ENCODE data around the gene TMEM205. TPM values are rescaled to one million over a fixed set of nuclear protein-coding genes. Genes with fewer than 3 reads are reported as not detected.

Gene TMEM205
- total and polyA plus RNA-seq, 4 donors, result 59.3 to 161 (median 122) TPM

DNA sequence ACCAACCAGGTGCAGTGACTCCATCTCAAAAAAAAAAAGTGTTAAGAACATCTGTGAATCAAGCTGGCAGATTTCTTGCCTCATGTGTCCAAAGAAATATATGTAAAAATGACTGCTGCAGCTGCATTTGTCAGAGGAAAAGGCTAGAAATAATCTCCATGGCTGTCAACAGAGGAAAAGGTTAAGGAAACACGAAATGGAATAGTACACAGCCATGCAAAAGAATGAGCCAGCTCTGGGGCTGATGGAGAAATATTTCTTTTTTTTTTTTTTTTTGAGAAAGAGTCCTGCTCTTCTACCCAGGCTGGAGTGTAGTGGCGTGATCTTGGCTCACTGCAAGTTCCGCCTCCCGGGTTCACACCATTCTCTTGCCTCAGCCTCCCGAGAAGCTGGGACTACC is 13.2 kb downstream of the TMEM205 start:
- H3K4me1 ChIP-seq (ENCODE audit: control insufficient read depth, insufficient read depth, low read length), result no peaks in the 10 kb centered on the region
- H3K36me3 ChIP-seq (ENCODE audit: control insufficient read depth, insufficient read depth, low read length), result peaks cover 76% of the 10 kb centered on the region
- DNase-seq (ENCODE audit: low read depth in 4 of 6, low spot score in 6 of 6), result no peak
- no peaks in the 10 kb centered on the region for H3K9me3 ChIP-seq (ENCODE audit: control insufficient read depth, insufficient read depth, low read length)
- H3K4me3 ChIP-seq (ENCODE audit: low read depth, low read length), result no peak overlapping the region
- no peaks in the 10 kb centered on the region for H3K27me3 ChIP-seq (ENCODE audit: control insufficient read depth, insufficient read depth, low read length)
- 100% methylated on average over 1 of the region's 5 CpGs for WGBS (ENCODE audit: insufficient coverage)
- H3K27ac ChIP-seq (ENCODE audit: low read depth, low read length), result no peak overlapping the region

DNA sequence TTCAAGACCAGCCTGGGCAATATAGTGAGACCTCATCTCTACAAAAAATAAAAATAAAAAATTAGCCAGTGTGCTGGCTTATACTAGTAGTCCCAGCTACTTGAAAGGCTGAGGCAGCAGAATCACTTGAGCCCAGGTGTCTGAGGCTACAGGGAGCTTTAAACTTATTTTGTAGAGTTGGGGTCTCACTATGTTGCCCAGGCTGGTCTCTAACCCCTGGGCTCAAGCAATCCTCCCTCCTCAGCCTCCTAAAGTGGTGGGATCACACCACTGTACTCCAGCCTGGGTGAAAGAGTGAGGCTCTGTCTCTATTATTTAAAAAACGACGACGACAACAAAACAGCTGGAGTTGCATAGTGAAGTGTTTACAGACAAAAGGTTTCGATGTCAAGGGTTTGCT is 14.6 kb downstream of the TMEM205 start:
- peaks cover 78% of the 10 kb centered on the region for H3K36me3 ChIP-seq (ENCODE audit: control insufficient read depth, insufficient read depth, low read length)
- no peak for DNase-seq (ENCODE audit: low read depth in 4 of 6, low spot score in 6 of 6)
- no peaks in the 10 kb centered on the region for H3K4me1 ChIP-seq (ENCODE audit: control insufficient read depth, insufficient read depth, low read length)
- H3K4me3 ChIP-seq (ENCODE audit: low read depth, low read length), result no peak overlapping the region
- no peaks in the 10 kb centered on the region for H3K27me3 ChIP-seq (ENCODE audit: control insufficient read depth, insufficient read depth, low read length)
- no peaks in the 10 kb centered on the region for H3K9me3 ChIP-seq (ENCODE audit: control insufficient read depth, insufficient read depth, low read length)
- 90% methylated on average over 3 of the region's 4 CpGs for WGBS (ENCODE audit: insufficient coverage)
- H3K27ac ChIP-seq (ENCODE audit: low read depth, low read length), result no peak overlapping the region

DNA sequence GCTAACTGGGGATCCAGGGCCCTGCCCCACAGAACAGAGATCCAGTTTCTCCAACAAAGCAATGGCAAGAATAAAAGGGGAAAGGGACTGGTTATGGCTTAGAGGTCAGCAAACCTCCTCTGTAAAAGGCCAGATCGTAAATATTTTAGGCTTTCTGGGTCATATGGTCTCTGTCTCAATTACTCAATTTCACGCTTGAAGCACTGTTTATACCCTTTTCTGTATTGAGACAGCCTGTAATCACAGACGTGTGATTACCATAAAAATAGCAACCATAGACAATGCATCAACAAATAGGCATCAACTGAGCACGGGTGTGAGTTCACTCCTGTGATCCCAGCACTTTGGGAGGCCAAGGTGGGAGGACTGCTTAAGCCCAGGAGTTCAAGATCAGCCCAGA is 15.9 kb downstream of the TMEM205 start:
- WGBS (ENCODE audit: insufficient coverage), result 34% methylated on average over 3 of the region's 4 CpGs
- peaks cover 74% of the 10 kb centered on the region for H3K36me3 ChIP-seq (ENCODE audit: control insufficient read depth, insufficient read depth, low read length)

DNA sequence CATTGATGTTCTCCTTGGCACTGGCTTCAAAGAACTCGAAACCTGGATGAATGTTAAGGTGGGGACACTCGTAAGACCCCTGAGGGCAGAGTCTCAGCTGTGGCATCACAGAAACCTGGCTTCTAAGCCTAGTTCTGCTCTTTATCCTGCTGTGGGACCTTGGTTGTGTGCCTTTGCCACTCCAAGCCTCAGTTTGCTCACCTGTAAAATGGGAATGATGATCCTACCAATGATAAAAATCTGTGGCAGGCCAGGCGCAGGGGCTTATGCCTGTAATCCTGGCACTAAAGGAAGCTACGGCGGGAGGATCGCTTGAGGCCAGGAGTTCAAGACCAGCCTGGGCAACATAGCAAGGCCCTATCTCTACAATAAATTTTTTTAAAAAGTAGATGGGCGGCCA is 20.5 kb downstream of the TMEM205 start:
- Histone ChIP-seq H3K9me3 (ENCODE audit: control insufficient read depth, insufficient read depth, low read length) (no peaks in the 10 kb centered on the region), H3K27ac (ENCODE audit: low read depth, low read length) (no peak overlapping the region), H3K4me1 (ENCODE audit: control insufficient read depth, insufficient read depth, low read length) (peaks cover 30% of the 10 kb centered on the region), H3K4me3 (ENCODE audit: low read depth, low read length) (no peak overlapping the region), H3K36me3 (ENCODE audit: control insufficient read depth, insufficient read depth, low read length) (peaks cover 45% of the 10 kb centered on the region), H3K27me3 (ENCODE audit: control insufficient read depth, insufficient read depth, low read length) (no peaks in the 10 kb centered on the region)
- 96% methylated on average over 4 of the region's 7 CpGs for WGBS (ENCODE audit: insufficient coverage)
- DNase-seq (ENCODE audit: low read depth in 4 of 6, low spot score in 6 of 6), result no peak

More for the DNA sequence above, 15.9 kb downstream of the TMEM205 start:
- Histone ChIP-seq H3K4me3 (ENCODE audit: low read depth, low read length) (no peak overlapping the region), H3K4me1 (ENCODE audit: control insufficient read depth, insufficient read depth, low read length) (no peaks in the 10 kb centered on the region), H3K27me3 (ENCODE audit: control insufficient read depth, insufficient read depth, low read length) (no peaks in the 10 kb centered on the region), H3K27ac (ENCODE audit: low read depth, low read length) (no peak overlapping the region), H3K9me3 (ENCODE audit: control insufficient read depth, insufficient read depth, low read length) (no peaks in the 10 kb centered on the region)
- no peak for DNase-seq (ENCODE audit: low read depth in 4 of 6, low spot score in 6 of 6)

DNA sequence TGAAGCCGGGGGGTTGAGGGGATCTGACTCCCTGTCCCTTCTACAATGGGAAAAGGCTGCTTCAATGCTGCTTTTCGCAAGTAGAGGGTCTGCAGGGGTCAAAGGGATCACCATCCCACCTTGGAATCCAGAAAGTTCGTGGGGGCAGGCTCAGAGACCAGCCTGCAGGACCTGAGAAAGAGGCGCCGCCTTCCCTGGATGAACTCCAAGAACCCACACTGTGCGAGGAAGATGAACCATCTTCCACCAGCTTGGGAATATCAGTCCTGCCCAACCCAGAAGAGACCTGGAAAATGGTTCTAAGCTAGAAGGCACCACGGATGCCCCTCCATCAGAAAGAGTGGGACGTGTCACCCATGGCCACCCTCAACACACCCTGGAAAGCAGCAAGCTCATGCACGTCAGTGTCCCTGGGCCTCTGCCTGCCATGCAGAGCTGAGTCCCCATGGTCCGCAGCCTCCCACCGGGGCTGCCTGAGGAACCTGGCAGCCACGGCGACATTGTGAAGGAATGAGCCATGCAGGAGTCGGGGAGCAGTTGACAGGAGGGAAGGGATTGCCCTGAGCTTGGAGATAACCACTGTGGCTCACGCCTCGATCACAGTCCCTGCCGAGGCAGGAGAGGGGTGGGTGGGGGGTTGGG is 21.2 kb downstream of the TMEM205 start:
- Histone ChIP-seq H3K4me1 (ENCODE audit: control insufficient read depth, insufficient read depth, low read length) (peaks cover 30% of the 10 kb centered on the region), H3K36me3 (ENCODE audit: control insufficient read depth, insufficient read depth, low read length) (peaks cover 45% of the 10 kb centered on the region), H3K27me3 (ENCODE audit: control insufficient read depth, insufficient read depth, low read length) (no peaks in the 10 kb centered on the region), H3K4me3 (ENCODE audit: low read depth, low read length) (no peak overlapping the region), H3K9me3 (ENCODE audit: control insufficient read depth, insufficient read depth, low read length) (no peaks in the 10 kb centered on the region), H3K27ac (ENCODE audit: low read depth, low read length) (peak overlapping the region; percentile 82)
- DNase-seq (ENCODE audit: low read depth in 4 of 6, low spot score in 6 of 6), result no peak
- WGBS (ENCODE audit: insufficient coverage), result 69% methylated on average over 16 of the region's 17 CpGs

DNA sequence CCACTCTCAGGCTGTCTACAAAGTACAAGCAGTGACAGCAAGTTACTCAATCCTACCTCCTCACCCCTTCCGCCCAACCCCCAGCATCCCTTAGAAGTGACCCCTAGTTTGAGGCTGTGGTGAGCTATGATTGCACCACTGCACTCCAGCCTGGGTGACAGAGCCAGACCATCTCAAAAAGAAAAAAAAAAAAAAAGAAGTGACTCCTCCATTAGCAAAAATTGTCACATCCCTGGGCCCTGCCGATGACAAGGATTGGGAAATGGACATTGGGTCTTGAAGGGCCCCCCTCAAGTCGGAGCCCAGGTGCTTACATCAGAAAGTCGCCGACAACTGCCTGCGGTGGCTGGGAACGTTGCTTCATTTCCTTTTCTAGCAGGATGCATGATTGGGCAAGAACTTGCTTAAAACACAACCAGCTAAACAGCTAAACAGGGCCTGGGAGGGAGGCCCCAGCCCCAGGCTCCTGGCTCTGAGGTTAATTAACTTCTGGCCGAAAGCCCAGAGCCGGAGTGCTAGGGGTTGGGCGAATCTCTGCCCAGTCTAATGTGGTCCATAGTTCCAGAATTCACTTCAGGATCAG is 21.9 kb downstream of the TMEM205 start:
- Histone ChIP-seq H3K9me3 (ENCODE audit: control insufficient read depth, insufficient read depth, low read length) (no peaks in the 10 kb centered on the region), H3K4me1 (ENCODE audit: control insufficient read depth, insufficient read depth, low read length) (peaks cover 30% of the 10 kb centered on the region), H3K36me3 (ENCODE audit: control insufficient read depth, insufficient read depth, low read length) (peaks cover 41% of the 10 kb centered on the region), H3K4me3 (ENCODE audit: low read depth, low read length) (no peak overlapping the region), H3K27me3 (ENCODE audit: control insufficient read depth, insufficient read depth, low read length) (no peaks in the 10 kb centered on the region), H3K27ac (ENCODE audit: low read depth, low read length) (peak overlapping the region; percentile 82)
- peak in 4 of 6 donors; percentile 65 to 88 (median 74) for DNase-seq (ENCODE audit: low read depth in 4 of 6, low spot score in 6 of 6)
- WGBS (ENCODE audit: insufficient coverage), result 14% methylated on average over 9 of the region's 10 CpGs

DNA sequence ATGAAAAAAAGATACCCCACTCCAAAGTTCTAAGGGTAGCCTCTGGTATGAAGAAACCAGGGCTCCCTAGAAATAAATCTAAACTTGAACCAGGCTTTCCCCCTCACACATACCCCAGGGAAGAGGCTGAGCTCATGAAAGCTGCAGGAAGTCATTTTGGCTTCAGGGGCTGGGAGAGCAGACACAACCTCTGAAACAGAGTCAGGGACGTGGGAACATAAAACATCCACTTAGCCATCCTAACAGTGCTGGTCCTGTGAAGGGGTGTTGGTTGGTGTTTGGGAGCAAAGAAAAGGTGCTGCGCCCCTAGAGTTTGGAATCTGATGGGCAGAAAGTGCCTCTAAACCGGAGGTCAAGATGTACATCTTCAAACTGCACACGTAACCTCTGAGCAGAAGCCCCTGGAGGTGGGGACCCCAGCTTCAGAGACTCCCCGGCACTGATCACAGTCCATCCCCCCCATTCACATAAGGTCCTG is 22.4 kb downstream of the TMEM205 start:
- 80% methylated on average over 4 of the region's 5 CpGs for WGBS (ENCODE audit: insufficient coverage)
- no peaks in the 10 kb centered on the region for H3K27me3 ChIP-seq (ENCODE audit: control insufficient read depth, insufficient read depth, low read length)
- peak overlapping the region; percentile 82 for H3K27ac ChIP-seq (ENCODE audit: low read depth, low read length)
- no peaks in the 10 kb centered on the region for H3K9me3 ChIP-seq (ENCODE audit: control insufficient read depth, insufficient read depth, low read length)
- peaks cover 30% of the 10 kb centered on the region for H3K4me1 ChIP-seq (ENCODE audit: control insufficient read depth, insufficient read depth, low read length)
- DNase-seq (ENCODE audit: low read depth in 4 of 6, low spot score in 6 of 6), result no peak
- peaks cover 36% of the 10 kb centered on the region for H3K36me3 ChIP-seq (ENCODE audit: control insufficient read depth, insufficient read depth, low read length)
- H3K4me3 ChIP-seq (ENCODE audit: low read depth, low read length), result no peak overlapping the region

DNA sequence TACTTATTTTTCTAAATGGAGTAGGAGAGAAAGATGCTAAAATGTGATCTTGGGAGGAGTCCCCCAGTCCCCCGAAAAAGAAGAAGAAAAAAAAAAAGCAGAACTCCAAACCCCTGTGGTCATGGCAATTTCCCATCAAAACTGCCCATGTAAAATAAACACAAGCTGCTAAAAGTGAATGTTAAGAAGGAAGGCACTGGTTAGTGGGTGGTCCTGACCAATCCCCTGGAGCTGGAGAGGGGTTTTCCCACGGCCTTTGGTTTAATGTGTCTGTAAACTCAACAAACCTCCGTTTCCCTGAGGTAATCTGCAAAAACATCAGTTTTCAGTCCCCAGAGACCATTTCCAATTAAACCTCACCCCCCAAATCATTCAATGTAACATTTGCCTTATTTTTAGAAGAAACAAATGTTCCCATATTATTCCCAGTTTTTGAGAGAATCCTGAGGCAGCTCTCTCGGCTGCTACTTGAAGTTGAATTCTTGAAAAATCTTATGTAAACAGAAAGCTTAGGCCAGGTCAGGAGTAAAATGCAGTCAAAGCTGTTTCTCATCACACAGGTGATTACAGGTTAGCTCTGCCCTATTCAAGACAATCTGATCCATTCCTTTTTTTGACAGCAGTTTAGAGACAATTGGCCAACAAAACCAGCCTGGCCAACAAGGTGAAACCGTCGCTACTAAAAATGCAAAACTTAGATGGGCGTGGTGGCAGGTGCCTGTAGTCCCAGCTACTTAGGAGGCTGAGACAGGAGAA is 23.6 kb downstream of the TMEM205 start:
- Histone ChIP-seq H3K4me1 (ENCODE audit: control insufficient read depth, insufficient read depth, low read length) (peaks cover 30% of the 10 kb centered on the region), H3K27me3 (ENCODE audit: control insufficient read depth, insufficient read depth, low read length) (no peaks in the 10 kb centered on the region), H3K27ac (ENCODE audit: low read depth, low read length) (no peak overlapping the region), H3K9me3 (ENCODE audit: control insufficient read depth, insufficient read depth, low read length) (no peaks in the 10 kb centered on the region), H3K4me3 (ENCODE audit: low read depth, low read length) (no peak overlapping the region), H3K36me3 (ENCODE audit: control insufficient read depth, insufficient read depth, low read length) (peaks cover 26% of the 10 kb centered on the region)
- peak in 1 of 6 donors; percentile 31 for DNase-seq (ENCODE audit: low read depth in 4 of 6, low spot score in 6 of 6)
- WGBS (ENCODE audit: insufficient coverage), result 90% methylated on average over 3 of the region's 7 CpGs

DNA sequence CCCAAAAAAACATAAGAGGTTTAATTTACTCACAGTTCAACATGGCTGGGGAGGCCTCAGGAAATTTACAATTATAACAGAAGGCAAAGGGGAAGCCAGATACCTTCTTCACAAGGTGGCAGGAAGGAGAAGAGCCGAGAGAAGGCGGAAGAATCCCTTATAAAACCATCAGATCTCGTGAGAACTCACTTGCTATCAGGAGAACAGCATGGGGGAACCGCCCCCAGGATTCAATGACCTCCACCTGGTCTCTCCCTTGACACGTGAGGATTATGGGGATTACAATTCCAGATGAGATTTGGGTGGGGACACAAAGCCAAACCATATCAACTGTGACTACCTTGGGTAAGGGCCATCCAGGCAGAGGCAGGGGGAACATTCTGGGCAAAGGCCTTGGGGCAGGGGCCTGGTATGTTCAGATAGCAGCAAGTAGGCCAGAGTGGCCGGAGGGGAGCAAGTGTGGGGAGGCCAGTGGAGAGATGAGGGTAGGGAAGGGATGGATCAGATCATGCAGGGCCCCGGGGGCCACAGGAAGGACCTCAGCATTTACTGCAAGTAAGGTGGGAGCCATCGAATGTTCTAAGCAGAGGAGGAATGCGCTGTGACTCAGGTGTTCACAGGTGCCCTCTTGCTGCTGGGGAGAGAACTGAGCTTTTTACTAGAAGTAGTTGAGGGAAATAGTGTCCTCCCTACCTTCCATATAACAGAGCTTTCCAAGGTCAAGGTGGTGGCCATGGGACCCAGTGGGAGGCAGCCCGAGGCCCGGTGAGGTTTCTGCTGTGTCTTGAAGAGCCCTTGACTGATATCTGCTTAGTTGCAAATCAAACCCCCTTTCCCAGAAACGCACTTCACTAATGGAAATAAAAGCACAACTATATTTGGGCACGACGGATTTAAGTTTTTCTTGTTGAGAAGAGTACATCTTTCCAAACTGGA is 24.6 kb downstream of the TMEM205 start:
- WGBS (ENCODE audit: insufficient coverage), result 95% methylated on average over 2 of the region's 14 CpGs
- Histone ChIP-seq H3K9me3 (ENCODE audit: control insufficient read depth, insufficient read depth, low read length) (no peaks in the 10 kb centered on the region), H3K27me3 (ENCODE audit: control insufficient read depth, insufficient read depth, low read length) (no peaks in the 10 kb centered on the region), H3K4me1 (ENCODE audit: control insufficient read depth, insufficient read depth, low read length) (peaks cover 30% of the 10 kb centered on the region), H3K36me3 (ENCODE audit: control insufficient read depth, insufficient read depth, low read length) (peaks cover 16% of the 10 kb centered on the region), H3K27ac (ENCODE audit: low read depth, low read length) (no peak overlapping the region), H3K4me3 (ENCODE audit: low read depth, low read length) (no peak overlapping the region)
- no peak for DNase-seq (ENCODE audit: low read depth in 4 of 6, low spot score in 6 of 6)

Data from spinal cord (tissue), 10 donors.